Spleen (tissue), 7 donors: Measurements from ENCODE around the gene PCBP3.

Experiments
- POLR2A ChIP-seq, 3 donors: fragments of 450-650 bp; IDR thresholded peaks; one replicate each; pipeline ENCODE4 v1.5.1; 2017; ENCODE audit warnings: antibody characterized with exemption in 3 of 3, mild to moderate bottlenecking in 1 of 3
- POLR2AphosphoS5 ChIP-seq, 3 donors: sonication (generic); formaldehyde crosslinking; IDR thresholded peaks; one replicate each; pipeline ENCODE4 v1.5.1; 2017; ENCODE audit warnings: antibody characterized with exemption in 3 of 3
- TF ChIP-seq, protein P1 (sequence below), 11 experiments: fragments of 200-600 bp in 7 of 11; fragments of 450-650 bp in 4 of 11; sonication (generic) in 4 of 11; IDR thresholded peaks in 8 of 11; conservative IDR thresholded peaks in 3 of 11; 1 replicate in 7 of 11; 2 replicates in 4 of 11; pipeline versions ENCODE4 v1.4.0 to v1.8.0; 2016 to 2021; ENCODE audit warnings: antibody characterized with exemption in 11 of 11, inconsistent platforms in 4 of 11, mild to moderate bottlenecking in 1 of 11
- donor health status: DM: no; HTN: no; CAD: no; lungs with moderate emphysema.
- donor health status: DM: no; HTN: no; CAD: no.
- donor health status: DM: no; HTN: no; CAD: no.

DNA sequence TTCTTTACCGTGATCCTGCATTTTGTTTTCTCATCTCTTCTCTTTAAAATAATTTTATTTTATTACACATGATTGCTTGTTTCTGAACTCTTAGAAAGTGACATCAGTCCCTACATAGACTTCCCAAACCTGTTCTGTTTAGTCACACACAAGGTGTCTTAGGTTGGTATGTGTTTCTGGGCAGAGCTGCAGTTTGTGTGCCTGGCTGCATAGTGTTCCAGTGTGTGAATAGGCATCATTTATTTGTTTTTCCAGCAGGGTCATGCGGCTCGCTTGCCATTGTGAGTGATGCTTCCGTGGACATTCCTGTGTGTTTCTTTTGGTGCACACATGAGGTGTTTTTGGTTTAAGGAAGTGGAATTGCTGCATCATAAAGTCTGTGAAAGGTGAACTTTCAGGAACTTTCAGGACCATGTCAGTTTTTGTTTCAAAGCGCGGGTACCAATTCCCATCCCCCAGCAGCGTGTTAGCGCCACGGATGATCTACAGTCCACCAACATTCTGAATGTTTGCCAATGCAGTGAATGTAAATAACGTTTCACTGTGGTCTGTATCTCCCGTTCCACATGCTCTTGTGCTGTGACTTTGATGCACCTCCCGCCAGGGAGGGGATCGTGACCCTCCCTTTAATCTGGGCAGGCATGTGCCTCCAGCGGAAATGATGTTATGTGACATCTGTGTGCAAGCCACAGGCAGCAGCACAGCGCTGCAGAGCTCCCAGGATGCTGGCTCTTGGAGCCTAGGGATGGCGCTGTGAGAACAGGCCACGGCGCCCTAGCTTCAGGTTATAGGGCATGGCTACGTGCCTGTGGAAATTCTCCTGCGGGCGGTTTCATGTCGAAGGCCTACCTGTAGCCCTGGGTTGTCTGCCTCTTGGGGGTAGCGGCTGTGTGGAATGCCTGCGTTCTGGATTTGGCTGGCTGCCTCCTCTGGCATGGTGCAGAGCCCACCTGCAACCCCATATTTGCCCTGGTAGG, 193.5 kb downstream of the PCBP3 start:
- TF ChIP-seq, protein P1, sequence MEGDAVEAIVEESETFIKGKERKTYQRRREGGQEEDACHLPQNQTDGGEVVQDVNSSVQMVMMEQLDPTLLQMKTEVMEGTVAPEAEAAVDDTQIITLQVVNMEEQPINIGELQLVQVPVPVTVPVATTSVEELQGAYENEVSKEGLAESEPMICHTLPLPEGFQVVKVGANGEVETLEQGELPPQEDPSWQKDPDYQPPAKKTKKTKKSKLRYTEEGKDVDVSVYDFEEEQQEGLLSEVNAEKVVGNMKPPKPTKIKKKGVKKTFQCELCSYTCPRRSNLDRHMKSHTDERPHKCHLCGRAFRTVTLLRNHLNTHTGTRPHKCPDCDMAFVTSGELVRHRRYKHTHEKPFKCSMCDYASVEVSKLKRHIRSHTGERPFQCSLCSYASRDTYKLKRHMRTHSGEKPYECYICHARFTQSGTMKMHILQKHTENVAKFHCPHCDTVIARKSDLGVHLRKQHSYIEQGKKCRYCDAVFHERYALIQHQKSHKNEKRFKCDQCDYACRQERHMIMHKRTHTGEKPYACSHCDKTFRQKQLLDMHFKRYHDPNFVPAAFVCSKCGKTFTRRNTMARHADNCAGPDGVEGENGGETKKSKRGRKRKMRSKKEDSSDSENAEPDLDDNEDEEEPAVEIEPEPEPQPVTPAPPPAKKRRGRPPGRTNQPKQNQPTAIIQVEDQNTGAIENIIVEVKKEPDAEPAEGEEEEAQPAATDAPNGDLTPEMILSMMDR (IDR thresholded peaks at IDR 0.05 in 8 of 11, conservative IDR thresholded peaks at IDR 0.05 in 3 of 11) = no peak
- TF ChIP-seq POLR2A (IDR thresholded peaks at IDR 0.05) (no peak), POLR2AphosphoS5 (IDR thresholded peaks at IDR 0.05) (no peak)
